ENCODE data around the gene EGLN2.
"Not testable (repeated sequence)": the region's sequence is repeated elsewhere in the genome, so short reads cannot be mapped to it uniquely, and the experiment has no call there.

Gene EGLN2

DNA sequence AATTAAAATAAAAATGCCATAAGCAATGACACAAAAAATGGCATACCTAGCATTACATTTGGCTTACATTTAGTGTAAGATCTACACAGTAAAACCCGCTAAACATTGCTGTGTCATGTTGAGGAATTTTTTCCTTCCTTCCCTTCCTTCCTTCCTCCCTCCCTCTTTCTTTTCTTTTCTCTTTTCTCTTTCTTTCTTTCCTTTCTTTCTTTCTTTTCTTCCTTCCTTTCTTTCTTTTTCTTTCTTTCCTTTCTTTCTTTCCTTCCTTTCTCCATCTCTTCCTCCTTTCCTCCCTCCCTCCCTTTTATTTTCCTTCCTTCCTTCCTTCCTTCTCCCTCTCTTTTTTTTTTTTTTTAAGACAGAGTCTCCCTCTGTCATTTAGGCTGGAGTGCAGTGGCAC, 39.5 kb downstream of the EGLN2 start:
- DNase-seq = not testable (repeated sequence)

DNA sequence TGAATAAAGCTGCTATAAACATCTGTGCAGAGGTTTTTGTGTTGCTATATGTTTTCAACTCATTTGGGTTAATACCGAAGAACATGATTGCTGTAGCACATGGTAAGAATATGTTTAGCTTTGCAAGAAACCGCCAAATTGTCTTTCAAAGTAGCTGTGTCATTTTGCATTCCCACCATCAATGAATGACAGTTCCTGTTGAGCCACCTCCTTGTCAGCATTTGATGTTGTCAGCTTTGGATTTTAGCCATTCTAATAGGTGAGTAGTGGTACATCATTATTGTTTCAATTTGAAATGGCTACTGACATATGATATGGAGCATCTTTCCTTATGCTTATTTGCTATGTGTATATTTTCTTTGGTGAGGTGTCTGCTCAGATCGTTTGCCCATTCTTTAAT, 43.0 kb downstream of the EGLN2 start:
- DNase-seq = not testable (repeated sequence)

DNA sequence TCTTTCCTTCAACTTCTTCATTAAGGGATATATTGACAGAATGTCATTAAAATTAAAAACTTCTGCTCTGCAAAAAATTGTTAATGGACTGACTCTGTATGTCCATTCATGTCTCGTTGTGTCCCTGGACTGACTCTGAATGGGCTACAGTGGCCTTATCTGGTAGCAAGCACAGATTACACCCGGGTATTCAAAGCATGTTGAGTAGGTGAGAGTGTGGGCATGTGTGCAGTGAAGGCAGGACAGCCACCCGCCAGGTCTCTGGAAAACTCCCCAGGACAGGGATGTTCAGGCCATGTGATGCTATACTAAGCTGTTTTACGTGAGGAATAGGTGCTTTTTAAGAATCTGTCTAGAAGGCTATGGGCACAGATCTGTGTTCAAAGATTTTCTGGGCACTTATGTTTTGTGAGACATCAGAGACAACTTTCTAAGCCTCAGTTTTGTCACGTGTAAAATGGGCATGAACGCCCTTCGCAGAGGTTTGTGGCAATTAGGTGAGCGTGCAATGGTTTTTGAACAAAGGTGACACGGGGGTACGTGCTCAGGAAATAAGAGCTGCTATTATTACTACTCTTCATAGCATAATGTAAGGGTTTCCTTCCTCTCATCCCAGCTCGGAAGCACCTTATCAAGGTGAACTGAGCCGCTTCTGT, 44.1 kb downstream of the EGLN2 start:
- DNase-seq = not testable (repeated sequence)

DNA sequence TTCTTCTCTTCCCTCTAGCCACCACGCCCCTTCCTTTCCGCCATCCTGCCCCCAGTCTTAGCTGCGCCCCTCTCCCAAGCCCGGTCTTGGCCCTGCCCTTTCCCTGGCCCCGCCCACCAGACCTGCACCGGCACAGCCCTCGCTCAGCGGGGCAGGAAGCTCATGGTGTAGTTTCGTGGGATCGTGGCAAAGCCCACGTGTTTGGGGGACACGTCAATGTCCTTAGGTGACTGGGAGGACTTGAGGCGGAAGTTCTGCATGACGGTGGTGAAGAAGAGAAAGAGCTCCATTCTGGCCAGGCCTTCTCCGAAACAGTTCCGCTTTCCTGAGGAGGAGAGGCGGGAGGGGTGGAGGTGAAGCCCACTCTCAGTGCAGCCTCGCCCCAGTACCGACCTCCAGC, 44.7 kb downstream of the EGLN2 start:
- DNase-seq = not testable (repeated sequence)

DNA sequence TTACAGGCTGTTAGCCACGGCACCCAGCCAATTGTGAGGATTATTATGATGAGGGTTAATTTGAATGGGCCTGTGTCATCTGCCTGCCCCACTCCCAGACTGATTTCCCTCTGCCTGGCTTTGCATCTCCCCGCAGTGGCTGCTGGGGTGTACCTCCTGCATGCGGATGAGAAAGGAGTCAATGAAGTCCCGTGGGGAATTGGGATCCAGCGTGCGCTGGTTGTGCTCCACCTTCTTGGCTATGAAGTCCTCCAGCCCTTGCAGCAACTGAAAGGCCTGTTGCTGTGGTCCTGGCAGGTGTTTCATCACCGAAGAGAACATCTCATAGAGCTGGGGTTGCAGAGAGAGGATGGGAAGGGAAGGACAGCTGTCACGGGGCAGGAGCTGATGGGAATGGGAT, 47.7 kb downstream of the EGLN2 start:
- not testable (repeated sequence) for DNase-seq

DNA sequence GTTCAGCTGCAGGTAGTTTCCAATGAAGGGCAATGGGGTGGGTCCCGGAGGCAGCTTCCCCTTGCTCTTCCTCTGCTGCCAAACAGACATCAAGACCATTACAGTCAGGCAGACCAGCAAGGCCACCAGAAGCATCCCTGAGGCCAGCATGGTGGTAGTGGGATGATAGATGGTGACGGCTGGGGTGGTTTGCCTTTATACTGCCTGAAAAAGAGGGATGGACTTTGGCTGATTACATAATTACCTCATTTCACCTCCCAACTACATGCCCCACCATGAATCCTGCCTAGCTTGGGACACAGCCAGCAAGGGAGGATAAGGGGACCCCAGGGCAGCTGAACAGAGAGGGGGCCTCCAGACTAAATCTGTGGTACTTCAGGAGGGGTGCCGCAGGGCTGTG, 51.3 kb downstream of the EGLN2 start, which contains the start of gene CYP2A6:
Gene CYP2A6 (minus strand): TSS at position 171 of the 400 bp plus-strand sequence. CDS start 21 bp downstream, at position 150.
- not testable (repeated sequence) for DNase-seq

DNA sequence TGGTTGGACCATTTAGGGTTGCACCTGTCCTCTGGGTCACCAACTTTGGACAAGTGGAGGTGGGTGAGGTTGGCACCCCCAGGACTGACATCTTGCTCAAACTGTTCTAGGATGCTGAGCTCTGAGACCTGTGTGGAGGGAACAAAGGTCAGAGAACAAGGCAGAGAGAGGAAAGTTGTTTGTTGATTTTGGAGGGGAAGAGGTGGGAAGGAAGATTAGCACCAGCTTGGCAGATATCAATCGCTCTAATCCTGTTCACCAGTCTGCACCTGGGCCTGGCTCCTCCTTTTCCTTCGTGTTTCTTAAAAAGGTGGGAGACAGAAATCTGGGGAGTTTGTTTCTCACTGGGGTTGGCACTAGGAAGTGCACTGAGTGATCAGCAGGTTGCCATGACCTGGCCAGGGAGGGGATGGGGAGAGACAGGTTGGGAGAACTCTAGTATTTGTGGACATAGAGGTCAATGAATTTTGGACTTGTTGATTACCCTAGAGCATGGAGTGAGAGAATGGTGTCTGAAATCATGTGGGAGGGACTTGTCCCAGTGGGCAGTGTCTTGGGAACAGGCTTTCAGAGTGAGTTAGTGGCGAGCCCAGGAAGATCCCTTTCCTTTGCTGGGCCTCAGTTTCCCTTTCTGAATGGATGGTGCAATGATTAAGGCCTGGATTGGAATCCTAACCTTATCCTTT, 53.6 kb downstream of the EGLN2 start:
- DNase-seq = not testable (repeated sequence)

All from anterior cingulate cortex (tissue), 58 donors.